WTC11 (cell line): ENCODE data around the gene CLEC4D. TPM values are rescaled to one million over a fixed set of nuclear protein-coding genes. Genes with fewer than 3 reads are reported as not detected.

Experiments
- ATAC-seq: fragments of 200-7000 bp; cut with Tn5 transposase; 2 replicates; pipeline ENCODE4 v1.10.0; 2021; ENCODE audit warnings: mild to moderate bottlenecking, moderate library complexity
- CTCF ChIA-PET: fragments of 300-600 bp; sonication (Branson Sonifier 250); formaldehyde crosslinking; loops from one replicate; lab custom pipeline; 2021; ENCODE audit warnings: antibody characterized with exemption; lab: Charles Lee
- POLR2A ChIA-PET: fragments of 350-600 bp; sonication (Branson Sonifier 250); formaldehyde crosslinking; loops from one replicate; lab custom pipeline; 2021; ENCODE audit warnings: antibody characterized with exemption; lab: Charles Lee
- DNase-seq: peaks from one replicate; pipeline ENCODE4 v3.0.0; 2021; ENCODE audit warnings: low spot score
- H3K27ac Mint-ChIP-seq: 2 replicates; pipeline ENCODE4 v1.8.0; 2021; ENCODE audit warnings: mixed read lengths
- H3K27me3 Mint-ChIP-seq: 2 replicates; pipeline ENCODE4 v1.8.0; 2021; ENCODE audit warnings: low read depth, mild to moderate bottlenecking, moderate library complexity, mixed read lengths
- H3K36me3 Mint-ChIP-seq: 2 replicates; pipeline ENCODE4 v1.8.0; 2021; ENCODE audit warnings: mixed read lengths
- H3K4me1 Mint-ChIP-seq: 2 replicates; pipeline ENCODE4 v1.8.0; 2022; ENCODE audit warnings: mixed read lengths
- H3K4me3 Mint-ChIP-seq: 2 replicates; pipeline ENCODE4 v1.8.0; 2021; ENCODE audit warnings: mild to moderate bottlenecking, moderate library complexity, mixed read lengths
- H3K9me3 Mint-ChIP-seq: 2 replicates; pipeline ENCODE4 v1.8.0; 2021; ENCODE audit warnings: mixed read lengths
- ATF6 ChIP-seq: sonication (generic); formaldehyde crosslinking; IDR thresholded peaks from 2 replicates; pipeline ENCODE4 v1.8.1; 2023; ENCODE audit warnings: mild to moderate bottlenecking, missing genetic modification reagents
- CBFB ChIP-seq: sonication (generic); formaldehyde crosslinking; IDR thresholded peaks from 2 replicates; pipeline ENCODE4 v1.8.1; 2022; ENCODE audit warnings: mild to moderate bottlenecking, low read depth, missing genetic modification reagents
- CDX4 ChIP-seq: fragments of 250-450 bp; sonication (Bioruptor Pico); IDR thresholded peaks from 2 replicates; pipeline ENCODE4 v1.9.0; 2021; ENCODE audit warnings: moderate library complexity, mild to moderate bottlenecking, inconsistent platforms, borderline replicate concordance
- FOXJ3 ChIP-seq: sonication (generic); formaldehyde crosslinking; IDR thresholded peaks from 2 replicates; pipeline ENCODE4 v1.9.0; 2021; ENCODE audit warnings: missing genetic modification reagents, mild to moderate bottlenecking, borderline replicate concordance
- FOXP1 ChIP-seq: sonication (generic); formaldehyde crosslinking; IDR thresholded peaks from 2 replicates; pipeline ENCODE4 v1.8.0; 2022; ENCODE audit warnings: missing genetic modification reagents, mild to moderate bottlenecking, moderate library complexity, borderline replicate concordance
- GABPB1 ChIP-seq: sonication (generic); formaldehyde crosslinking; IDR thresholded peaks from 2 replicates; pipeline ENCODE4 v1.8.1; 2023; ENCODE audit warnings: mild to moderate bottlenecking, missing genetic modification reagents
- GTF2I ChIP-seq: fragments of 250-450 bp; sonication (Bioruptor Pico); conservative IDR thresholded peaks from 2 replicates; pipeline ENCODE4 v1.4.0; 2021; ENCODE audit warnings: mild to moderate bottlenecking
- HMGA2 ChIP-seq: fragments of 250-450 bp; sonication (Bioruptor Pico); IDR thresholded peaks from 2 replicates; pipeline ENCODE4 v1.4.0; 2021; ENCODE audit warnings: mild to moderate bottlenecking, moderate library complexity
- JUN ChIP-seq: sonication (generic); formaldehyde crosslinking; IDR thresholded peaks from 2 replicates; pipeline ENCODE4 v1.8.0; 2023; ENCODE audit warnings: mild to moderate bottlenecking, missing genetic modification reagents
- MAX ChIP-seq: sonication (generic); formaldehyde crosslinking; IDR thresholded peaks from 2 replicates; pipeline ENCODE4 v1.8.0; 2022; ENCODE audit warnings: mild to moderate bottlenecking, missing genetic modification reagents
- NFE2L1 ChIP-seq: sonication (generic); formaldehyde crosslinking; IDR thresholded peaks from 2 replicates; pipeline ENCODE4 v1.8.1; 2023; ENCODE audit warnings: missing genetic modification reagents
- NR1H2 ChIP-seq: sonication (generic); formaldehyde crosslinking; IDR thresholded peaks from 2 replicates; pipeline ENCODE4 v1.9.0; 2021; ENCODE audit warnings: mild to moderate bottlenecking, moderate library complexity, missing genetic modification reagents
- NR3C1 ChIP-seq: sonication (generic); formaldehyde crosslinking; conservative IDR thresholded peaks from 2 replicates; pipeline ENCODE4 v1.8.1; 2023; ENCODE audit warnings: low read depth, mild to moderate bottlenecking, missing genetic modification reagents
- PRDM15 ChIP-seq: sonication (generic); formaldehyde crosslinking; IDR thresholded peaks from 2 replicates; pipeline ENCODE4 v1.8.0; 2022; ENCODE audit warnings: missing genetic modification reagents
- RELA ChIP-seq: sonication (generic); formaldehyde crosslinking; IDR thresholded peaks from 2 replicates; pipeline ENCODE4 v1.8.1; 2022; ENCODE audit warnings: missing genetic modification reagents, mild to moderate bottlenecking, borderline replicate concordance
- SMAD4 ChIP-seq: sonication (generic); formaldehyde crosslinking; IDR thresholded peaks from 2 replicates; pipeline ENCODE4 v1.8.0; 2022; ENCODE audit warnings: mild to moderate bottlenecking, missing genetic modification reagents
- SOX15 ChIP-seq: fragments of 250-450 bp; sonication (Bioruptor Pico); IDR thresholded peaks from 2 replicates; pipeline ENCODE4 v1.9.0; 2021; ENCODE audit warnings: mild to moderate bottlenecking
- ZBTB43 ChIP-seq: sonication (generic); formaldehyde crosslinking; IDR thresholded peaks from 2 replicates; pipeline ENCODE4 v1.8.1; 2023; ENCODE audit warnings: mild to moderate bottlenecking, missing genetic modification reagents
- ZNF232 ChIP-seq: sonication (generic); formaldehyde crosslinking; IDR thresholded peaks from 2 replicates; pipeline ENCODE4 v1.8.0; 2022; ENCODE audit warnings: mild to moderate bottlenecking, missing genetic modification reagents
- ZNF671 ChIP-seq: fragments of 250-450 bp; sonication (Bioruptor Pico); IDR thresholded peaks from 2 replicates; pipeline ENCODE4 v1.8.0; 2021; ENCODE audit warnings: mild to moderate bottlenecking
- total RNA-seq: library from RNA; stranded (reverse); gene quantifications from 3 replicates; pipeline ENCODE4 v1.2.3, GENCODE V29; 2021
- TF ChIP-seq, protein P1 (sequence below): sonication (generic); formaldehyde crosslinking; IDR thresholded peaks from 2 replicates; pipeline ENCODE4 v1.8.0; 2022; ENCODE audit warnings: mild to moderate bottlenecking, missing genetic modification reagents
- TF ChIP-seq, protein P2 (sequence below): sonication (generic); formaldehyde crosslinking; conservative IDR thresholded peaks from 2 replicates; pipeline ENCODE4 v1.8.1; 2022; ENCODE audit warnings: mild to moderate bottlenecking, missing genetic modification reagents

CLEC4D gene
- total RNA-seq, 1 experiment from 2014 or later: 0.09 TPM

DNA sequence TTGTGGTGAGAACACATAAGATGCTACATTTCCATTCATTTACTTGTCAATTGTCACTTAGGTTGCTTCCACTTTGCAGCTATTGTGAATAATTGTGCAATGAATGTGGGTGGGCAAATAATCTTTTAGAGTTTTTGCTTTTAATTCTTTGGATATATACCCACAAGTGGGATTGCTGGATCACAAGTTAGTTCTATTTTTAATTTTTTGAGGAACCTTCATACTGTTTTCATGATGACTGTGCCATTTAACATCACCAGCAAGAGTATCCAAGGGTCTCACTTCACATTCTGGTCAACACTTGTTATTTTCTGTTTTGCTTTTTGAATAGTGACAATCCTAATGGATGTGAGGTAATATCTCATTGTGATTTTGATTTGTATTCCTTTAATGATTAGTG is 47.1 kb upstream of the CLEC4D start:
- Mint-ChIP-seq H3K27me3 (no peaks in the 10 kb centered on the region), H3K4me3 (no peak overlapping the region), H3K9me3 (peaks cover 24% of the 10 kb centered on the region), H3K27ac (no peak overlapping the region), H3K4me1 (peaks cover 13% of the 10 kb centered on the region), H3K36me3 (peaks cover 17% of the 10 kb centered on the region)
- ATAC-seq (no peak), DNase-seq (no peak)
- TF ChIP-seq SOX15 (CRISPR knock-in tag) (no peak), ZNF232 (CRISPR knock-in tag) (no peak), HMGA2 (CRISPR knock-in tag) (no peak), CBFB (CRISPR knock-in tag) (no peak), MAX (no peak), CDX4 (no peak), GTF2I (CRISPR knock-in tag) (no peak), ZNF671 (CRISPR knock-in tag) (no peak), NFE2L1 (no peak), NR3C1 (CRISPR knock-in tag) (no peak), ZBTB43 (CRISPR knock-in tag) (no peak), ATF6 (CRISPR knock-in tag) (no peak), PRDM15 (no peak)
- TF ChIP-seq, protein P1, sequence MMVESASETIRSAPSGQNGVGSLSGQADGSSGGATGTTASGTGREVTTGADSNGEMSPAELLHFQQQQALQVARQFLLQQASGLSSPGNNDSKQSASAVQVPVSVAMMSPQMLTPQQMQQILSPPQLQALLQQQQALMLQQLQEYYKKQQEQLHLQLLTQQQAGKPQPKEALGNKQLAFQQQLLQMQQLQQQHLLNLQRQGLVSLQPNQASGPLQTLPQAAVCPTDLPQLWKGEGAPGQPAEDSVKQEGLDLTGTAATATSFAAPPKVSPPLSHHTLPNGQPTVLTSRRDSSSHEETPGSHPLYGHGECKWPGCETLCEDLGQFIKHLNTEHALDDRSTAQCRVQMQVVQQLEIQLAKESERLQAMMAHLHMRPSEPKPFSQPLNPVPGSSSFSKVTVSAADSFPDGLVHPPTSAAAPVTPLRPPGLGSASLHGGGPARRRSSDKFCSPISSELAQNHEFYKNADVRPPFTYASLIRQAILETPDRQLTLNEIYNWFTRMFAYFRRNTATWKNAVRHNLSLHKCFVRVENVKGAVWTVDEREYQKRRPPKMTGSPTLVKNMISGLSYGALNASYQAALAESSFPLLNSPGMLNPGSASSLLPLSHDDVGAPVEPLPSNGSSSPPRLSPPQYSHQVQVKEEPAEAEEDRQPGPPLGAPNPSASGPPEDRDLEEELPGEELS: no peak
- TF ChIP-seq, protein P2, sequence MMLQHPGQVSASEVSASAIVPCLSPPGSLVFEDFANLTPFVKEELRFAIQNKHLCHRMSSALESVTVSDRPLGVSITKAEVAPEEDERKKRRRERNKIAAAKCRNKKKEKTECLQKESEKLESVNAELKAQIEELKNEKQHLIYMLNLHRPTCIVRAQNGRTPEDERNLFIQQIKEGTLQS (CRISPR knock-in tag): no peak
- POLR2A ChIA-PET: no interaction called here
- CTCF ChIA-PET: no interaction called here

DNA sequence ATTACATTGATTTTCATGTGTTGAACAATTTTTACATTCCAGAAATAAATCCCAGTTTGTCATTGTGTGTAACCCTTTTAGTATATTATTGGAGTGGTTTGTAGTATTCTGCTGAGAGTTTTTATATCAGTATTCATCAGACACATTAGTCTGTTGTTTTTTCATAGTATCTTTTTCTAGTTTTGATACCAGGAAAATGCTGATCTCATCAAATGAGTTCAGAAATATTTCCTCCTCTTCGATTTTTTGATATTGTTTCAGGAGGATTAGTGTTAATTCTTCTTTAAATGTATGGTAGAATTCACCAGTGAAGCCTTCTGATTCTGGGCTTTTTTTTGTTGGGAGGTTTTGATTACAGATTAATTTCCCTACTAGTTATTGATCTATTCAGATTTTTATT is 42.2 kb upstream of the CLEC4D start:
- CTCF ChIA-PET: no interaction called here
- Mint-ChIP-seq H3K27me3 (no peaks in the 10 kb centered on the region), H3K4me1 (peaks cover 24% of the 10 kb centered on the region), H3K9me3 (peaks cover 34% of the 10 kb centered on the region), H3K27ac (no peak overlapping the region), H3K4me3 (no peak overlapping the region), H3K36me3 (peaks cover 17% of the 10 kb centered on the region)
- ATAC-seq (no peak), DNase-seq (no peak)
- POLR2A ChIA-PET: no interaction called here
- TF ChIP-seq GABPB1: no peak
- no peak for TF ChIP-seq PRDM15
- no peak for TF ChIP-seq SMAD4
- no peak for TF ChIP-seq FOXJ3 (CRISPR knock-in tag)
- TF ChIP-seq NR1H2 (CRISPR knock-in tag): no peak
- no peak for TF ChIP-seq RELA (CRISPR knock-in tag)
- no peak for TF ChIP-seq JUN (CRISPR knock-in tag)
- no peak for TF ChIP-seq FOXP1 (CRISPR knock-in tag)
